Kidney epithelial cell (primary cell): ENCODE results near the gene MNAT1. TPM values are rescaled to one million over a fixed set of nuclear protein-coding genes. Genes with fewer than 3 reads are reported as not detected.
"Not testable (repeated sequence)": the region's sequence is repeated elsewhere in the genome, so short reads cannot be mapped to it uniquely, and the experiment has no call there.

Experiments
- DNase-seq: peaks from one replicate; pipeline ENCODE4 v3.0.0-alpha.2; 2010; ENCODE audit warnings: low read depth
- H3K27me3 ChIP-seq: 2 replicates; pipeline ENCODE4 v1.6.0; 2011; ENCODE audit warnings: low read length; ENCODE audit not compliant: control insufficient read depth, insufficient read depth
- H3K36me3 ChIP-seq: 2 replicates; pipeline ENCODE4 v1.5.1; 2011; ENCODE audit warnings: low read length; ENCODE audit not compliant: control insufficient read depth, insufficient read depth
- H3K4me3 ChIP-seq: 2 replicates; pipeline ENCODE4 v1.5.1; 2011; ENCODE audit warnings: low read depth, mild to moderate bottlenecking, control low read depth, low read length
- CTCF ChIP-seq: IDR thresholded peaks from 2 replicates; pipeline ENCODE4 v1.5.1; 2011; ENCODE audit warnings: mild to moderate bottlenecking, moderate library complexity, low read length, control low read depth, inconsistent platforms; ENCODE audit not compliant: insufficient read depth, poor library complexity, severe bottlenecking
- total RNA-seq: library from RNA; depleted of rRNA; stranded (reverse); fragments of >200 nt; gene quantifications from 2 replicates; pipeline ENCODE4 v1.2.3, GENCODE V29; 2015

Gene MNAT1
- total RNA-seq, 1 donor from 2014 or later, result 49.2 TPM

GRCh38 chr14:60884134-60884533 lies 149.6 kb downstream of the MNAT1 start:
- TF ChIP-seq CTCF, result no peak
- DNase-seq, result no peak
- no peaks in the 10 kb centered on the region for H3K36me3 ChIP-seq
- no peak overlapping the region for H3K4me3 ChIP-seq
- H3K27me3 ChIP-seq, result no peaks in the 10 kb centered on the region

- not testable (repeated sequence) for H3K27me3 ChIP-seq, H3K4me3 ChIP-seq, DNase-seq, H3K36me3 ChIP-seq
Measured at GRCh38 chr14:60890636-60891035, 156.1 kb downstream of the MNAT1 start.

GRCh38 chr14:60893911-60894310 lies 159.3 kb downstream of the MNAT1 start:
- Histone ChIP-seq H3K4me3 (no peak overlapping the region), H3K36me3 (no peaks in the 10 kb centered on the region), H3K27me3 (no peaks in the 10 kb centered on the region)
- no peak for DNase-seq
- TF ChIP-seq CTCF, result no peak

GRCh38 chr14:60904381-60904780 lies 169.8 kb downstream of the MNAT1 start:
- TF ChIP-seq CTCF, result no peak
- no peak for DNase-seq
- H3K27me3 ChIP-seq, result no peaks in the 10 kb centered on the region
- H3K36me3 ChIP-seq, result no peaks in the 10 kb centered on the region
- no peak overlapping the region for H3K4me3 ChIP-seq

- no peak for DNase-seq
- no peak for TF ChIP-seq CTCF
- no peaks in the 10 kb centered on the region for H3K36me3 ChIP-seq
- H3K4me3 ChIP-seq, result no peak overlapping the region
- no peaks in the 10 kb centered on the region for H3K27me3 ChIP-seq
Measured at GRCh38 chr14:60905923-60906322, 171.4 kb downstream of the MNAT1 start.

- Histone ChIP-seq H3K27me3 (no peaks in the 10 kb centered on the region), H3K4me3 (no peak overlapping the region), H3K36me3 (no peaks in the 10 kb centered on the region)
- TF ChIP-seq CTCF, result no peak
- no peak for DNase-seq
Measured at GRCh38 chr14:60915781-60916180, 181.2 kb downstream of the MNAT1 start.
